Muscle layer of duodenum (tissue), 2 donors: ENCODE data around the gene DBNL.

Experiments used
- H3K27ac ChIP-seq: one replicate; pipeline ENCODE4 v1.7.0; 2013; ENCODE audit warnings: mild to moderate bottlenecking, low read length
- H3K27me3 ChIP-seq: one replicate; pipeline ENCODE4 v1.7.0; 2013; ENCODE audit warnings: low read depth, mild to moderate bottlenecking, control low read depth, low read length
- H3K36me3 ChIP-seq, 2 donors: one replicate each; pipeline ENCODE4 v1.7.0; 2013; ENCODE audit warnings: low read length in 2 of 2, control low read depth in 1 of 2, mild to moderate bottlenecking in 1 of 2; ENCODE audit not compliant: insufficient read depth in 2 of 2, control insufficient read depth in 1 of 2
- H3K4me1 ChIP-seq, 2 donors: one replicate each; pipeline ENCODE4 v1.7.0; 2013; ENCODE audit warnings: low read length in 2 of 2, mild to moderate bottlenecking in 2 of 2, control low read depth in 1 of 2, moderate library complexity in 1 of 2; ENCODE audit not compliant: insufficient read depth in 2 of 2, control insufficient read depth in 1 of 2
- H3K4me3 ChIP-seq, 2 donors: one replicate each; pipeline ENCODE4 v1.7.0; 2013; ENCODE audit warnings: low read length in 2 of 2, low read depth in 1 of 2, mild to moderate bottlenecking in 1 of 2
- H3K9me3 ChIP-seq, 2 donors: one replicate each; pipeline ENCODE4 v1.7.0; 2013; ENCODE audit warnings: low read length in 2 of 2, control low read depth in 1 of 2, mild to moderate bottlenecking in 1 of 2; ENCODE audit not compliant: control insufficient read depth in 1 of 2
- donor health status: healthy.

The DBNL gene

GRCh38 chr7:44064791-44065430 lies 20.4 kb downstream of the DBNL start:
- H3K4me1 ChIP-seq = peaks cover 0 to 15% of the 10 kb centered on the region in 2 donors
- no peaks in the 10 kb centered on the region for H3K27me3 ChIP-seq
- no peaks in the 10 kb centered on the region for H3K9me3 ChIP-seq
- peaks cover 21 to 26% of the 10 kb centered on the region in 2 donors for H3K36me3 ChIP-seq
- no peak overlapping the region for H3K27ac ChIP-seq
- no peak overlapping the region for H3K4me3 ChIP-seq

GRCh38 chr7:44065431-44066110 lies 21.1 kb downstream of the DBNL start, which contains the start of gene PGAM2:
Gene PGAM2 (minus strand): TSS chr7:44065567. CDS start chr7:44065529, 38 bp downstream.
- no peak within 1 kb of the TSS for H3K27ac ChIP-seq
- no peak within 1 kb of the TSS for H3K4me3 ChIP-seq
- peaks cover 15 to 20% of the 10 kb centered on the region in 2 donors for H3K36me3 ChIP-seq
- peaks cover 0 to 15% of the 10 kb centered on the region in 2 donors for H3K4me1 ChIP-seq
- no peaks in the 10 kb centered on the region for H3K9me3 ChIP-seq
- H3K27me3 ChIP-seq = no peaks in the 10 kb centered on the region

GRCh38 chr7:44066111-44066460 lies 21.6 kb downstream of the DBNL start:
- Histone ChIP-seq H3K27ac (no peak overlapping the region), H3K27me3 (no peaks in the 10 kb centered on the region), H3K4me1 (peaks cover 0 to 15% of the 10 kb centered on the region in 2 donors), H3K36me3 (peaks cover 9 to 14% of the 10 kb centered on the region in 2 donors), H3K9me3 (no peaks in the 10 kb centered on the region), H3K4me3 (no peak overlapping the region)

GRCh38 chr7:44066494-44067063 lies 22.1 kb downstream of the DBNL start:
- no peaks in the 10 kb centered on the region for H3K9me3 ChIP-seq
- H3K4me3 ChIP-seq = no peak overlapping the region
- peaks cover 6 to 9% of the 10 kb centered on the region in 2 donors for H3K36me3 ChIP-seq
- peaks cover 0 to 15% of the 10 kb centered on the region in 2 donors for H3K4me1 ChIP-seq
- no peak overlapping the region for H3K27ac ChIP-seq
- no peaks in the 10 kb centered on the region for H3K27me3 ChIP-seq

GRCh38 chr7:44067064-44067951 lies 22.8 kb downstream of the DBNL start:
- no peak overlapping the region for H3K4me3 ChIP-seq
- H3K27ac ChIP-seq = no peak overlapping the region
- H3K4me1 ChIP-seq = peaks cover 5 to 20% of the 10 kb centered on the region in 2 donors
- no peaks in the 10 kb centered on the region for H3K27me3 ChIP-seq
- no peaks in the 10 kb centered on the region for H3K9me3 ChIP-seq
- H3K36me3 ChIP-seq = peaks cover 0 to 2% of the 10 kb centered on the region in 2 donors

GRCh38 chr7:44068054-44068453 lies 23.6 kb downstream of the DBNL start:
- Histone ChIP-seq H3K9me3 (no peaks in the 10 kb centered on the region), H3K36me3 (peaks cover 6% of the 10 kb centered on the region in 2 donors), H3K4me3 (no peak overlapping the region), H3K27ac (no peak overlapping the region), H3K4me1 (peaks cover 12 to 27% of the 10 kb centered on the region in 2 donors), H3K27me3 (no peaks in the 10 kb centered on the region)

GRCh38 chr7:44071726-44072363 lies 27.3 kb downstream of the DBNL start:
- Histone ChIP-seq H3K4me1 (peaks cover 12 to 20% of the 10 kb centered on the region in 2 donors), H3K4me3 (no peak overlapping the region), H3K27me3 (no peaks in the 10 kb centered on the region), H3K9me3 (no peaks in the 10 kb centered on the region), H3K27ac (peak overlapping the region; percentile 39), H3K36me3 (peaks cover 21 to 37% of the 10 kb centered on the region in 2 donors)

GRCh38 chr7:44072364-44073231 lies 28.1 kb downstream of the DBNL start:
- peaks cover 12 to 20% of the 10 kb centered on the region in 2 donors for H3K4me1 ChIP-seq

GRCh38 chr7:44073664-44074348 lies 29.3 kb downstream of the DBNL start:
- Histone ChIP-seq H3K27me3 (no peaks in the 10 kb centered on the region), H3K4me3 (peak overlapping the region in 1 of 2 donors; percentile 9), H3K4me1 (peaks cover 12 to 20% of the 10 kb centered on the region in 2 donors), H3K9me3 (no peaks in the 10 kb centered on the region), H3K36me3 (peaks cover 40 to 57% of the 10 kb centered on the region in 2 donors), H3K27ac (peak overlapping the region; percentile 51)

More at GRCh38 chr7:44072364-44073231, 28.1 kb downstream of the DBNL start:
- peaks cover 28 to 45% of the 10 kb centered on the region in 2 donors for H3K36me3 ChIP-seq
- no peaks in the 10 kb centered on the region for H3K9me3 ChIP-seq
- peak overlapping the region; percentile 39 for H3K27ac ChIP-seq
- no peak overlapping the region for H3K4me3 ChIP-seq
- H3K27me3 ChIP-seq = no peaks in the 10 kb centered on the region
